ENCODE data around the gene NAMPT. TPM values are rescaled to one million over a fixed set of nuclear protein-coding genes. Genes with fewer than 3 reads are reported as not detected.

The NAMPT gene
- total RNA-seq, 1 experiment from 2014 or later: 392 TPM

- BruUV-seq (replicated peaks): no TSS peak
- CTCF ChIA-PET: interaction anchor here (0.7 to 1.0 kb wide), 2 partner anchors 60 to 226 kb away, joined by 4 to 5 read pairs; no protein-coding TSS in a partner anchor
Measured at GRCh38 chr7:106236065-106236464, 48.7 kb downstream of the NAMPT start.

GRCh38 chr7:106234425-106234824 lies 50.4 kb downstream of the NAMPT start:
- Mint-ChIP-seq H3K27ac (ENCODE audit: low read depth, unreplicated experiment) (no peak overlapping the region), H3K9me3 (ENCODE audit: unreplicated experiment) (no peaks in the 10 kb centered on the region), H3K4me1 (ENCODE audit: insufficient read depth, unreplicated experiment) (no peaks in the 10 kb centered on the region), H3K4me3 (ENCODE audit: unreplicated experiment) (no peak overlapping the region), H3K27me3 (ENCODE audit: insufficient read depth, unreplicated experiment) (no peaks in the 10 kb centered on the region), H3K36me3 (ENCODE audit: insufficient read depth, unreplicated experiment) (peaks cover 6% of the 10 kb centered on the region)
- DNase-seq (ENCODE audit: unreplicated experiment): no peak
- ChIA-PET POLR2A (no interaction called here), CTCF (no interaction called here)
- no peak for TF ChIP-seq CTCF (IDR thresholded peaks at IDR 0.05; ENCODE audit: unreplicated experiment)
- intact Hi-C loops (cut with micrococcal nuclease): no loop called here
- BruUV-seq (replicated peaks): no TSS peak

More at GRCh38 chr7:106236065-106236464, 48.7 kb downstream of the NAMPT start:
- intact Hi-C loops (cut with micrococcal nuclease): no loop called here
- no peak for TF ChIP-seq CTCF (IDR thresholded peaks at IDR 0.05; ENCODE audit: unreplicated experiment)
- peaks cover 5% of the 10 kb centered on the region for H3K4me1 Mint-ChIP-seq (ENCODE audit: insufficient read depth, unreplicated experiment)
- H3K27me3 Mint-ChIP-seq (ENCODE audit: insufficient read depth, unreplicated experiment): no peaks in the 10 kb centered on the region
- POLR2A ChIA-PET: no interaction called here
- H3K36me3 Mint-ChIP-seq (ENCODE audit: insufficient read depth, unreplicated experiment): peaks cover 7% of the 10 kb centered on the region
- H3K9me3 Mint-ChIP-seq (ENCODE audit: unreplicated experiment): no peaks in the 10 kb centered on the region
- no peak overlapping the region for H3K27ac Mint-ChIP-seq (ENCODE audit: low read depth, unreplicated experiment)
- DNase-seq (ENCODE audit: unreplicated experiment): no peak
- no peak overlapping the region for H3K4me3 Mint-ChIP-seq (ENCODE audit: unreplicated experiment)

- CTCF ChIA-PET: interaction anchor here (0.6 to 1.5 kb wide), 3 partner anchors 14 to 231 kb away, joined by 3 to 5 read pairs (median 4); no protein-coding TSS in a partner anchor
- H3K4me3 Mint-ChIP-seq (ENCODE audit: unreplicated experiment): no peak overlapping the region
- no TSS peak for BruUV-seq (replicated peaks)
Measured at GRCh38 chr7:106231856-106232490, 52.8 kb downstream of the NAMPT start.

GRCh38 chr7:106225856-106226255 lies 58.9 kb downstream of the NAMPT start:
- BruUV-seq (replicated peaks): no TSS peak
- TF ChIP-seq CTCF (IDR thresholded peaks at IDR 0.05; ENCODE audit: unreplicated experiment): no peak
- H3K9me3 Mint-ChIP-seq (ENCODE audit: unreplicated experiment): no peaks in the 10 kb centered on the region
- H3K4me1 Mint-ChIP-seq (ENCODE audit: insufficient read depth, unreplicated experiment): no peaks in the 10 kb centered on the region
- no peak overlapping the region for H3K4me3 Mint-ChIP-seq (ENCODE audit: unreplicated experiment)
- no peaks in the 10 kb centered on the region for H3K27me3 Mint-ChIP-seq (ENCODE audit: insufficient read depth, unreplicated experiment)
- H3K36me3 Mint-ChIP-seq (ENCODE audit: insufficient read depth, unreplicated experiment): no peaks in the 10 kb centered on the region
- POLR2A ChIA-PET: interaction anchor here (0.7 to 2.1 kb wide), 2 partner anchors 9 to 33 kb away, joined by 3 to 8 read pairs; no protein-coding TSS in a partner anchor
- H3K27ac Mint-ChIP-seq (ENCODE audit: low read depth, unreplicated experiment): no peak overlapping the region
- intact Hi-C loops (cut with micrococcal nuclease): no loop called here
- CTCF ChIA-PET: interaction anchor here (0.5 to 3.9 kb wide), 4 partner anchors 34 to 1426 kb away, joined by 3 to 24 read pairs (median 4); no protein-coding TSS in a partner anchor
- DNase-seq (ENCODE audit: unreplicated experiment): no peak

More at GRCh38 chr7:106231856-106232490, 52.8 kb downstream of the NAMPT start:
- H3K9me3 Mint-ChIP-seq (ENCODE audit: unreplicated experiment): no peaks in the 10 kb centered on the region
- POLR2A ChIA-PET: interaction anchor here (0.6 to 1.4 kb wide), 4 partner anchors 15 to 925 kb away, joined by 3 to 5 read pairs (median 4); no protein-coding TSS in a partner anchor
- H3K36me3 Mint-ChIP-seq (ENCODE audit: insufficient read depth, unreplicated experiment): peaks cover 6% of the 10 kb centered on the region
- no peaks in the 10 kb centered on the region for H3K4me1 Mint-ChIP-seq (ENCODE audit: insufficient read depth, unreplicated experiment)
- H3K27me3 Mint-ChIP-seq (ENCODE audit: insufficient read depth, unreplicated experiment): no peaks in the 10 kb centered on the region
- DNase-seq (ENCODE audit: unreplicated experiment): no peak
- TF ChIP-seq CTCF (IDR thresholded peaks at IDR 0.05; ENCODE audit: unreplicated experiment): no peak
- H3K27ac Mint-ChIP-seq (ENCODE audit: low read depth, unreplicated experiment): no peak overlapping the region
- intact Hi-C loops (cut with micrococcal nuclease): no loop called here

Measured in MCF 10A (cell line).